ENCODE results near the gene FOXF1.

Gene FOXF1

GRCh38 chr16:86558355-86559193 lies 48.2 kb downstream of the FOXF1 start:
- no peak for DNase-seq

GRCh38 chr16:86559802-86560305 lies 49.5 kb downstream of the FOXF1 start:
- no peak for DNase-seq

- DNase-seq: no peak
These were observed 52.0 kb downstream of the FOXF1 start for GRCh38 chr16:86562356-86562755.

- DNase-seq: peak; percentile 95
These were observed 53.4 kb downstream of the FOXF1 start for GRCh38 chr16:86563469-86564345.
